Measurements from ENCODE around the gene FAM72B.
"Not testable (repeated sequence)": the region's sequence is repeated elsewhere in the genome, so short reads cannot be mapped to it uniquely, and the experiment has no call there.

The FAM72B gene

DNA sequence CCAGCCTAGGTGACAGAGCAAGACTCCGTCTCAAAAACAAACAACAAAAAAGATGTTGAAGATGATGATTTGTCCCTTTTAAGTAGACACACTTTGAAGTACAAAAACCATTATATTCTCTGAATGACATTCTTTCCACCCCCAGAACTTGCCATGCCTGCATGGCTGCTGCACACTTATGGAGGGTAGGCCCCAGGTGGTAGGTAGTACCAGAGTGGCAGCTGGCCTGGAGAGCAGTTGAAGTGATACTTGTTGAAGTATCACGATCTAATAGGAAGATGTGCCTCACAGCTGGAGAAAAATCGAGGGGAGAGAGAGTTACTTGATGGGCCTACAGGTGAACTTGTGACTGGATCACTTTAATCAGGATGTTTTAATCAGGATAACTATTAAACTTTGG, 15.6 kb upstream of the FAM72B start:
- not testable (repeated sequence) for DNase-seq

- DNase-seq: not testable (repeated sequence)
Measured at GRCh38 chr1:121197095-121197882, 13.1 kb upstream of the FAM72B start.

- not testable (repeated sequence) for DNase-seq
Measured at GRCh38 chr1:121192512-121192911, 8.4 kb upstream of the FAM72B start.

GRCh38 chr1:121187914-121188313, 3.8 kb upstream of the FAM72B start:
- DNase-seq: not testable (repeated sequence)

DNA sequence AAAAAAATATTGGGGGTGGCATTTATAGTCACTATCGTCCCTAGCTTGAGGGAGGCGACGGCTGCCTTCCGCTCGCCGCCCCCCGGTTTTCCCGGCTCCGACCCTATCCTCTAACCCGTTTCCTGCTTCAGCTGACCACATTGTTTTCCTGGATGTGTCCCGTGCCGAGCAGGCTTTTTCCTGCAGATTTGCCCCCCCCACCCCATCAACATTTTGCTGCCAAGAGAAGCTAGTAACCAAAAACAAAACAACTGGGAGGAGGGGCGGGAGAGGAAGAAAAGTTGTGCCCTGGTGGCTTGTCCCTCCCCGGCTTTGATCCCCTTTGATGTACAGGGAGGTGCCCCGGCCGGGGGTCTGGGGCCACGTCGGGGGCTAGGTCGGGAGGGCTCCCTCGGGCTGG, 2.1 kb upstream of the FAM72B start:
- not testable (repeated sequence) for DNase-seq

DNA sequence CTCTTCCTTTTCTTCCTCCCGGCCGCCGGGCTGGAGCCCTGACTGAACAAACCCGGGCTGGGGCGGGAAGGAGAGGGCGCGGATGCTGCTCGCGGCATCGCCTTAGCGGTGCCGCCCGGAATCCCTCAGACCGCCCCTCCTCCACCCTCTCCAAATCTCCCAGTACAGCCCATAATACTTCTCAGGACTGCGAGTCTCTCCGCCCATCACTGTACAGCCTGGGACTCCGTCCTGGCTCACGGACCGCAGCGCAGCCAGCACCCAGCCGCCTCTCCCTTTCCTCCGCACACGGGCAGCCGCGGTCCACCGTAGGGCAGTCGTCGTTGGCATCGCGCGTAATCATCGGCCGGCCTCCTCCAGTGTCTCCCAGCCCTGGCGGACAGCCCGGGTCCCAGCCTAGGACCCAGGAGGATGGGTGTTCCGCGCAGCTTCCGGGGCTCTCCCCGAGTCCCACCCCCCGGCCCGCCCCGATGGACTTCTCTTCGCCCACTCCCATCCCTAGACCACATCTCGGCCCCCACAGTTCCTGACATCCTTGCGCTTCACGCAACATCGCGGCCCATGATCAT, 1.1 kb upstream of the FAM72B start:
- DNase-seq: not testable (repeated sequence)

GRCh38 chr1:121183867-121184266, 273 bp downstream of the FAM72B start:
- DNase-seq: not testable (repeated sequence)

- DNase-seq: not testable (repeated sequence)
Measured at GRCh38 chr1:121178197-121178596, 5.9 kb downstream of the FAM72B start.

DNA sequence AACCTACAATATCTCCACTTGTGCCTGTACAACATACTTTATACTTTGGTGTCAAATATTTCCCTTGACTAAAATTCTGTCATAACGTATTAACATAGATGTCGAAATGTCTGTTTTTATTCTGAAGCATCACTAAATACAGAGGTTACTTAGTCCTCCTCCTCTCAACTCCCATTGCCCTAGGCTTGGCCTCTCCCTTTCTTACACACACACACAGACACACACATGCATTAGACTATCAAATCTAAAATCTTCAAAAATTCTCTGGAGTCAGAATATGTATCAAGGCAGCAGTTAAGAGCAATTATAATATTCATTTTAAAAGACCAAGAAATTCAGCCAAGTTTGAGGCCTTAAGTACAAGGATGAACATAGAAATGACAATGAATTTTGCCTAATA, 7.5 kb downstream of the FAM72B start:
- DNase-seq: not testable (repeated sequence)

GRCh38 chr1:121168152-121168668, 15.9 kb downstream of the FAM72B start:
- DNase-seq: not testable (repeated sequence)

DNA sequence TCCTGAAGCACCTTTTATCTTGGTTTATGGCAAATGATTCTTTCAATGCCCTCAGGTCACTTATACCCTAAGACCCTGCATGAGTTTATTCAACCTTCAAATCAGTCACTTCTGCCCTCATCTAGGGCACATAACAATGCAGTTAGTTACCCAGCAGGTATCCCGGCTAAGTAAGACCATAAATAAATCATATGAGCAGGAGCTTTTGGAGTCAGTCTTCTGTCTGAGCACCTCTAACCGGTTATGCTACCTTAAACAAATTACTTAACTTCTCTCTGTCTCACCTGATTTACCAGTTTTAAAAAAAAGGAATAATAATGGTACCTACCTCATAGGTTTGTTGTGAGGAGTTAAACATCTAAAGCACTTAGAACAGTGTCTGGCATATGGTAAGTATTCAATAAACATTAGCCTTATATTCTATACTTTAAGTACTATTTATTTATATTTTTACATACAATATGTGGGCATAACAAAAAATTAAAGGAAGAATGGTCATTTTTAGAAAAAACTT, 16.9 kb downstream of the FAM72B start:
- not testable (repeated sequence) for DNase-seq

DNA sequence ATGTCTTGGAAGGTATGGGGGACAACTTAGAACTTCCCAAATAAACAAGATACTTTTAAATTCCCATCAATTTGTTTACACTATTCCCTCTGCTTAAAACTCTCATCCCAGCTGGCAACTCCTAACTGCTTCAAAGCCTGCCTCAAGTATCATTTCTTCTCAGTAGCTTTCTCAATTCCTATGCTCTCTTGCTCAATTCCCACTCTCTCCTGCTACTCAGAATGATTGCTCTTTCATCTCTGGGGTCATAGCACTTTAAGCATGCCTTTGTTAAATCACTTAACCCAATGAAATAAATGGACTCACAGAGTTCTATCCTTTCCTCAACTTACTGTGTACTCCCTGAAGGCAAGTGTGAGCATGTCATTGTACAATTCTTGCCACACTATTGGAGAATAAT, 18.8 kb downstream of the FAM72B start:
- not testable (repeated sequence) for DNase-seq

DNA sequence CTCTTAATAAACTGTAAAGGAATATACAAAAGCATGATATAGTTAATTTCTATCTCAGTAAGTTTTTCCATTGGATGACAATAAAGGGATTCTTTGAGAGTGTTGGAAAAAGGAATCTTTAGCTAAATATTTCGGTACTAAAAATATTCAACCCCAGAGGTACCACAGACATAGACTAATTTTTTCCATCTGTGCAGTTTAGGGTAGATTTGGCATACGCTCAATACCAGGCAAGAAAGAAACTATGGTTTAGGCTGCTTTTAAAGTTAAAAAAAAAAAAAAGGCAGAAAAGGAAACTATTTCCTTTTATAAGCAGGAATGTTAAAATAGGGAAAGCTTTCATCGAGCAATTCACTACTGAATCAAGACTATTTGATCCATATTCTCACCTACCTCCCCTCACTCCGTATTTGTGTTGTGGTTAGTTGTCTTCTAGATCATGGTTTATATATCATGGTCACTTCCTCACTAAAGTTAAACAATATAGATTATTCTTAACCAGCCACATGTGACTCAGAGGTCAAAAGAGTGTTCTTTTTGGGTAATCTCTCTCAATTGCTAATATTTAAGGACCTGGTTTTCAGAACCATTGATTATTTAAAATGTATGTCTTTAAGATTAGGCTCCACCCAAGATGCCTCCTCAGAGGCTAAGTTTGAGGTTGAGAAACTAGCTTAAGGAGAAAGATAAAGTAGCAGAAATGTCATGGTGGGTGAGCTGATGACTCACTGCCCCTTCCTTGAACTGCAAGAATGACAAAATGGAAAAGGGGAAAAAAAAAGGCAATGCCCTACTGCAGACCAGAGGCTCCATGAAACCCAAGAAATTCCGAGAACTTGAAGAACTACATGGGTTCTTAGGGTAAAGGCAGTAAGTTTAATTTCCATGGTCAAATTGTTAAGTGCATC, 20.0 kb downstream of the FAM72B start:
- not testable (repeated sequence) for DNase-seq

DNA sequence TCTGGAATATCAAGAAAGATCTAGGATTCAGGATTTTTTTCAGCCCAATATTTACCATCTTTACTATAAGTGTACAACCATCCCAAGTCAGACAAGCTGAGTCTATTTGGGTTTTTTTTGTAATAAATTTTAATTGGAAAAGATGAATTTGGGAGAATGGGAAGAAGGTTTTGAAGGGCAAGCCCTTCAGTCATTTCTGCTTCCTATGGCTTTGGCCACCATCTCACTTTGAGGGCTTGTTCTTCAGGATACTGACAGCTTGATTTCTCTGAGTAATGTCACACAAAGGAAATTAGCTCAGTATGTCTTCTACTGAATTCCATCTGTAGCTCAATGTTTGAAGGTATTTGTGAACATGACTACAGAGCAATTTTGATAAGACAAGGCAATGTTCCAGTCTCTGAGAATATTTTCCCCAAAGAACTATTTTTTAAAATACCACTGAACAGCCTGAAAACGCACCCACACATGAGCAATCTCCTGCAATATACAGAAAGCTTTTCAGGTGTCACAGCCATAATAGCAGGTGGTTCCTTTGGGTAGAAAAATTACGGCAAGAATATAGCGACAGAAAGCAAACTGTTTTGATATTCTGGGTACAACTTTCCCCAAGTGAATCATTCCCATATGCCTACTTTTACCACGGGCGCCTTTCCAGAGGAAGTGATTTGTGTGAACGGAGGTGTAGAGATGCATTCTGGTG, 22.8 kb downstream of the FAM72B start:
- DNase-seq: not testable (repeated sequence)

DNA sequence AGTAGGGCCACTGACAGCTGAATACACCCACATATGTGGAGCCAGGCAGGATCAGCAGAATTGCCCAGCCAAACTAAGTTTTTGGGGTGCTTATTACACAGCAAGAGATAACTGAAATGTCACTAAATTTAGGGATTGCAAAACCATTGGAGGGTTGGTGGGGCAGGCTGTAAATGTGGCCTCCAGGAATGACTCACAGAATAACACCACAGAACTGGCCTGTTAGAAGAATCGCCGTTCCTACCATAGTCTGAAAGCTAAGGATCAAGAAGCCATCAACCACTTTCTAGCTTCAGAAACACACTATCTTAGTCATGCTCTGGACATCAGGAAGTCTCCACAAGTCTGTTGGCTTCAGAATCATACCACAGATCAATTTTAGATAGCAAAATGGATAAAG, 24.0 kb downstream of the FAM72B start:
- DNase-seq: not testable (repeated sequence)

- DNase-seq: not testable (repeated sequence)
Measured at GRCh38 chr1:121157609-121158008, 26.5 kb downstream of the FAM72B start.

DNA sequence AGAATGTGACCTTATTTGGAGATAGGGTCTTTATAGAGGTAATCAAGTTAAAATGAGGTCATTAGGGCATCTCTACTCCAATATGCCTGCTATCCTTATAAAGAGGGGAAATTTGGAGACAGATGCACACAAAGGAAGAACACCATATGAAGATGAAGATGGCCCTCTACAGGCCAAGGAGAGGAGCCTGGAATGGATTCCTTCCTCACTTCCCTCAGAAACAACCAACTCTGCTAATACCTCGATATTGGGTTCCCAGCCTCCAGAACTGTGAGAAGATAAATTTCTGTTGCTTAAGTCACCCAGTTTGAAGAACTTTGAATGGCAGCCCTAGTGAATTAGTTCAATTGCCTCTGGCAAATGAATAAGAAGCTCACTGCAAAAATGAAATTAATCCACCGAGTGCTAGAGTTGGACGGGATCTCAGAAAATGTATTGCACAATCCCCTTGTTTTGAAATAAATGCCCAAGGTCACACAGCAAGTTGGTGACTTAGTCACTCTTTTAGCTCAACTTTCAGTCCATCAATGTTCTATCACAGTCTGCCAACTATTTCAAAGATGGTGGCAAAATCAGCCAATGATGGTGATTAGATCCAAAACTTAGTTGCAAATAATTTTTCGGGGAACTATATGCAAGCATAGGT, 27.1 kb downstream of the FAM72B start:
- DNase-seq: not testable (repeated sequence)

DNA sequence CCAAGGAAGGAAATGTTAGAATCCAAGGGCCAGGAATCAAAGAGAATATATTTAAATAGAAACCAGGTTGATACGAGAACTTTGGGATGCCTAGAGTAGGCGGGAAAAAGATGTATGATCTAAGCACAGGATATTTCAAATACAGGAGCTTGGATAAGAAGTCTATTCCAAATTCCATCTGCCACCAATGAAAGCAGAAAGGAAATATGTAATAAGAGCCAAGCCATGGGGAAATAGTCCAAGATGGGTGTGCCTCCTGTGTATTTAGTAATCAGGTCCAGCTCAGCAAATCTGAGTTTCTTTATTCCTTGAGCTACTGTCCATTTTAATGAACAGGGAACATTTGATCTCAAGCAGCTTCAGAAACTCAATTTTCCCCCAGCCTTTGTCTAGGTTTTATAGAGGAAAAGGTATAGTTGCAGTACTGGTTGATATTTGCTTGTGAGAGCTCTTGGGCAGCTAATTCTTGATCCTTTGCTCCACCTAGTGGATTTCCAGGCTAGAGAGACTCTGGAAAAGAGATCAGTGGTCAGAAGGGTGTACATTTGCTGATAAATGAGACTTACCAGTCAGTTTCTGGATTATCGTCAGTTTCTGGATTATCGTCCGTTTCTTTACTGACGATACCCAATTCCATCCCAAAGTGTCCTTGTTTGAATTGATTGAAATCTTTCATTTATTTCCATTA, 28.3 kb downstream of the FAM72B start:
- DNase-seq: not testable (repeated sequence)

- not testable (repeated sequence) for DNase-seq
Measured at GRCh38 chr1:121154811-121155210, 29.3 kb downstream of the FAM72B start.

DNA sequence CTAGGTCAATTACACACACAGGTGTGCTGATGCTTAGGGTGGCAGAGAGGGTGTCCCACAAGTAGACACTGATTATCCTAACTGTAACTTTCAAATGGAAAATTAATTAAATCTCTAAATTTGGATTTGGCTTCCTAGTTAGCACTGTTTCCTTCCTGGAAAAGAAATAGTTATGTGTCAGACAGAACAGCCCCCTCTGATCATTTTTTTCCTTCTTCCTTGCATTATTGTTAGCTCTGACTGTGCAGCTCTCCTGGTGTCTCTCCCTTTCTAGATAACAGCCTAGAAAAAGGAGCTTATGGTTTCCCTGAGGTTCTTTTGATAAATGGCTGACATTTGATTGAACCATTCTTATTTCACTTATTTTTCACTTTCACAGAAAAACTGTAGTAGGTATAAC, 31.4 kb downstream of the FAM72B start:
- DNase-seq: not testable (repeated sequence)

DNA sequence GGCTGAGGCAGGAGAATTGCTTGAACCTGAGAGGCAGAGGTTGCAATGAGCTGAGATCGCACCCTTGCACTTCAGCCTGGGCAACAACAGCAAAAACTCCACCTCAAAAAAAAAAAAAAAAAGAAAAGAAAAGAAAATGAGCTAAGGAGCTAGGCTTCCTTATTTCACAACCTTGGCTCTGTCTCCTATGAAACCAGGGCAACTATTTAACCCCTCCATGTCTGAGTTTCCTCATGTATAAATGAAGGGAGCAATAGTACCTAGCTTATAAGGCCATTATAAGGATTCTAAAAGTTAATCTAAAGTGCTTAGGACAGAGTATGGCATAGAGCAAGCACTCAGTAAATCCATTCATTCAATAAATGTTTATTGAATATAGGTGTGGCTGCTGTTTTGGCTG, 32.8 kb downstream of the FAM72B start:
- not testable (repeated sequence) for DNase-seq

Data from CD4-positive, alpha-beta T cell treated with Interleukin-4 for 4 hours (primary cell).